Activated CD8-positive, alpha-beta memory T cell treated with anti-CD3 and anti-CD28 coated beads, Interleukin-2, amount 50 U/mL, for 4 hours (primary cell): ENCODE measurements around the gene LRRK2.
"Not testable (repeated sequence)": the region's sequence is repeated elsewhere in the genome, so short reads cannot be mapped to it uniquely, and the experiment has no call there.

Experiments
- DNase-seq: peaks from one replicate; pipeline ENCODE4 v3.0.0-alpha.2; 2020

LRRK2 gene

GRCh38 chr12:40325349-40325960, 100.7 kb downstream of the LRRK2 start:
- DNase-seq = no peak

- no peak for DNase-seq
These were observed 102.7 kb downstream of the LRRK2 start for GRCh38 chr12:40327535-40327934.

- DNase-seq = no peak
These were observed 105.4 kb downstream of the LRRK2 start for GRCh38 chr12:40330180-40330579.

GRCh38 chr12:40331886-40332285, 107.1 kb downstream of the LRRK2 start:
- no peak for DNase-seq

- DNase-seq = no peak
These were observed 111.2 kb downstream of the LRRK2 start for GRCh38 chr12:40335991-40336390.

- DNase-seq = no peak
These were observed 111.9 kb downstream of the LRRK2 start for GRCh38 chr12:40336573-40337199.

- no peak for DNase-seq
These were observed 113.3 kb downstream of the LRRK2 start for GRCh38 chr12:40338071-40338470.

GRCh38 chr12:40338621-40339020, 113.8 kb downstream of the LRRK2 start:
- no peak for DNase-seq

- DNase-seq = no peak
These were observed 117.2 kb downstream of the LRRK2 start for GRCh38 chr12:40342010-40342409.

GRCh38 chr12:40343124-40343523, 118.3 kb downstream of the LRRK2 start:
- DNase-seq = no peak

GRCh38 chr12:40344312-40344711, 119.5 kb downstream of the LRRK2 start:
- DNase-seq = no peak

GRCh38 chr12:40351976-40352375, 127.2 kb downstream of the LRRK2 start:
- no peak for DNase-seq

GRCh38 chr12:40375076-40375475, 150.3 kb downstream of the LRRK2 start:
- DNase-seq = no peak

GRCh38 chr12:40376533-40377267, 151.9 kb downstream of the LRRK2 start:
- DNase-seq = no peak

- DNase-seq = no peak
These were observed 153.9 kb downstream of the LRRK2 start for GRCh38 chr12:40378691-40379090.

GRCh38 chr12:40382217-40382616, 157.4 kb downstream of the LRRK2 start:
- no peak for DNase-seq

- DNase-seq = not testable (repeated sequence)
These were observed 162.5 kb downstream of the LRRK2 start for GRCh38 chr12:40387279-40387678.

GRCh38 chr12:40390980-40391379, 166.2 kb downstream of the LRRK2 start:
- DNase-seq = no peak

- no peak for DNase-seq
These were observed 168.2 kb downstream of the LRRK2 start for GRCh38 chr12:40393026-40393425.

- no peak for DNase-seq
These were observed 174.9 kb downstream of the LRRK2 start for GRCh38 chr12:40399656-40400055.

GRCh38 chr12:40405419-40405818, 180.6 kb downstream of the LRRK2 start:
- no peak for DNase-seq
